Colon (tissue), 2 donors: Measurements from ENCODE around the gene PRSS22.

Experiments
- FAIRE-seq: peaks from 2 replicates; lab custom pipeline; 2012; peaks lifted over from hg19 to GRCh38; lab: Jason Lieb, UNC
- donor health status: control.
- donor health status: control.

The PRSS22 gene

DNA sequence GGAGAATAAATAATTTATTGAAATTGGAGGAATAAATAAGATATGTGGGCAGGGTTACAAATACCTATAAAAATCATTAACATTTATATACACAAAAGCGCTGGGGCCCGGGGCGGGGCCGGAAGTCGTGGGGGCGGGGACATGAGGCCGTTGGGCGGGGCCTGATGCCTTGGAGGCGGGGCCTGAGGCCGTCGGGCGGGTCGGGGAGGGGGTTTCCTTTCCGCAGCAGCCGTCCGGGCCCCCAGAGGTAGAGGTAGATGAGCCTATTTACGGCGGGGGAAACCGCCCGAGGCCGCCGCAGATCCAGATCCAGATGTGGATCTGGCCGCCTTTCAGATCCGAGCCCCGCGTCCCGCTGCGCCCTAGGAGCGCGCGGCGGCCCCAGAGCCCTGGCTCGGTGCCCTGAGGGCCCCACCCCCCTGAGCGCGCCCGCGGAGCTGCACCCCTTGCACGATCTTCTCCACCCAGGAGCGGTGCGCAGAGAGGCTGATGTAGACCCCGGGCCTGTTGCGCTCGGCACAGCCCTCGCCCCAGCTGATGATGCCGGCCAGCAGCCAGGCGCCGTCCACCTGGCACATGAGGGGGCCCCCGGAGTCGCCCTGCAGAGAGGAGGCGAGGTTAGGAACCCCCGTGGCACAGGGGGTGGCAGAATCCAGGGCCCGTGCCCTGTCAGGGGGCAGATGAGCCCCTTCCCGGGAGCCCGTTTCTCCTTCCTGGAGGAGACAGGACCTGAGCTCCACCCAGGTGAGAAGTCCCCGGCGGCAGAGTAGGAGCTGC lies 5.1 kb downstream of the PRSS22 start:
- no peak for FAIRE-seq

DNA sequence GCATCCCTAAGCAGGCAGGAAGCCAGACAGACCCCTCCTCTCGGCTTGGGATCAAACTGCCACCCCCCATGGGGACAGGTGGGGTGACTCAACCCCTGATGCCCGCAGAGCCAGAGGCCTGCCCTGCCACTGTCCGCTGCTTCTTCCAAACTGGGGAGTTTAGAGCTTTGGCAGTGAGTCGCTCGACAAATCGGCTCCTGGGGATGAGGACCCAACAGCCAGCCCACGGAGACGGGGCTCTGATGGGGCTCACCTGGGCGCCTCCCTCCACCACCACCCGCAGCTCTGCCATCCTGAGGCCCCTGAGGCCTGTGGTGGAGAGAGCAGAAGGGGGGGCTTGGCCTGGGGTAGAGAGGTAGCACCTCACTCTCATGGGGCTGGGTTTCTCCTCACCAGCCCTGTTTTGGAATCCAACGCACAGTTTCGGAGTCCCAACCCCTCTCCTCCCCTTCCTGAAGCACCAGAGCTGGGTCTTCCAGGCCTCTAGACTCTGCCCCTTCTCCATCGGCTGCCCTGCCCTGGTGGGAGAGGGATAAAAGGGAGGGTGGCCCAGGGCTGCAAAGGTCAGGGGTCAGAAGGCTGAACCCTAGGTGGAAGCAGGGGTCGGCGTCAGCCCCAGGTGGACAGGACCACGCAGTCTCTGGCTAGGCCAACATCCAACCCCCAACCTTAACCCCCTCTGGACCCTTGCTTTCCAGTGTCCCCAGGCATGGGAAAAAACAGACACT lies 5.8 kb downstream of the PRSS22 start:
- FAIRE-seq = no peak

DNA sequence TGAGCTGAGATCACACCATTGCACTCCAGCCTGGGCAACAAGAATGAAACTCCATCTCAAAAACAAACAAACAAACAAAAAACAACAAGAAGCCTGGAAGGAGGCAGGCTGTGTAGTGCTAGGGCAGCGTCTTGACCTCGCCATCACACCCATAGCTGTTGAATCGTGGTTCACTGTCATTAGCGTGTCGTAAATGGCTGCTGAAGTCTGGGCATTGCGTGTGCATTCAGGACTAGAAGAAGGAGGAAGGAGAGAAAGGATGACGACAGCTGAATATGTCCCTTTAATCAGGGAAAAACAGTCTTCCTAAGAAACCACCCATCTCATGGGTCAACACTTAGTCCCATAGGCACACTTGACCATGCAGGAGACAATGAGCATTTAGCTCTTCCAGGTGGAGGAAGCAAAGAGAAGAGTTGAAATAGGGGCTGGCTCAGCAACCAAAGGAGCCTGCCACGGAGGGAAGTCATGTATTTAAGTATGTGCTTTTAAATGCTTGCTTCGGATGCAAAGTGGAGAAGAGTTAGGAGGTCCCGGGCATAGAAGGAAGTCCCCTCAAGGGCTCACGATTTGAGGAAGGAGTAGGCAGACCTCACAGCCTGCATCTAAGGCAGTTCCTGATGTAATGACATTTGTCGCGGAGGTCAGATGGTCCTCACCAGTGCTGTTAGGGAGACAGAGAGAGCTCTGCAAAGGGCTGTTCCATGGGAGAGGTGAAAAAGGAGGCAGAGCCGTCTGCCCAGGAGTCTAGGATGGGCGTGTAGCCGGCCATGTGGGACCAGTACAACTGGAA lies 8.8 kb downstream of the PRSS22 start:
- FAIRE-seq = no peak

DNA sequence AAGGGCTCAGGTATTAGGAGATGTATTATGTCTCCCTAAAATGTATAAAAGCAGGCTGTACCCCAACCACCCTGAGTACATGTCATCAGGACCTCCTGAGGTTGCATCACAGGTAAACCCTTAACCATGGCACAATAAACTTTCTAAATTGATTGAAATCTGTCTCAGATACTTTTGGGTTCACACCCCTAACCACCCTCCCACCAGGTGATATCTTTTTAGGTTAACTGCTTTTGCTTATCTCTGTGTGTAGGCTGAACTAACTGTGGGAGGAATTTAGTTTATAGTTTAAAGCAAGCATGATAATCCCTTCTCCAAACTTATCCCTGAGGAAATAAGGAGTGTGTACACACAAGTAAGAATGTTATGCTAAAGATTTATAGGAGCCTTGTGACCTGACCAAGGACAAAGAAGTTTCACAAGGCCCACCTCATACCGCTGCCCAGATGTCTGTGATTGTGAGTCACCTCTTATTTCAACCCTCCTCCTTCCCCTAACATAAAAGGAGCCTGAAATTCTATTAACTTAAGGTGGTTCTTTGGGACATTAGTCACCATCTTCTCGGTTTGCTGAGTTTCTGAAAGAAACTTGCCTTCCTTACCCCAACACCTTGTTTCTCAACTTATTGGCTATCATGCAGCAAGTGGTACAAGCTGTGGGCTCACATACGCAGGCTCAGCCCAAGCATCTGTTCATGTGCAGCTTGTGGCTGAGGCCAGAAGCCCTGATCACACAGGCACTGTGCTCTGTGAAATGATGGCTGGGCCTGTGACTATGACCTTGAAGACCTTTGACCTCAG lies 11.3 kb downstream of the PRSS22 start:
- no peak for FAIRE-seq

DNA sequence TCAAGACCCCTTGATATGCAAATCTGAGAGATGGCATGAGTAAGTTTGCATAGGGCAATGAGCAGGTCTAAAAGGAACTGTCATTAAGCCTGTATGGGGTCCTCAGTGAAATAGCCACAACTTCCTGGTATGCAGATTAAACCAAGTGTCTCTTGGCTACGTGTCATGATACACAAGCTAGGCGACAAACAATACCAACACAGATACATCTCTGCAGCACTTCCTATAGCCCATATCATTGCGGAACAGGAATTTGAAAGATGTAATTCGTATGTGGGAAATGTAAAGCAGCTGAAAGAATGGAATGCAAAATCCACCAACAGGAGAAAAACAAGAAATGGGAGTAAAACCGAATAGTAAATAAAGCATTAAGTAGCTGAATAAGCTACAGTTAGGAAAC lies 12.9 kb downstream of the PRSS22 start:
- no peak for FAIRE-seq

DNA sequence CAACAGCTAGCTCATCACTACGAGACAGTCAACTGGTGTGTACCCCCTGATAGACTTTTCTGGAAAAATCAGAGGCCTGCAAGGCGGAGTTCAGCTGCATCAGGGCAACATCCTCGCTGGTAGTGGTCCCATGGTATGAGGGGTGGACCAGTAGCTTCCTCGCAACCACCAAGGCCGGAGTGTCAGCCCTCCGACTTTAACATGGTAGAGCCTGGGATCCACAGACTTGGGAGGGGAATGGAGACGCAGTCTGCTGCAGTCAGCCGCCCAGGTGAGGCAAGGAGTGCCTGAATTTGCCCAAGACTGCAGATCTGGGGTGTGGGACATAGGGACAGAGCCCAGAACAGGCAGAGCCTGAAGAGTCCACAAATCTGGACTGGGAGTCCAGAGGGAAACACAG lies 14.4 kb downstream of the PRSS22 start:
- FAIRE-seq = no peak

DNA sequence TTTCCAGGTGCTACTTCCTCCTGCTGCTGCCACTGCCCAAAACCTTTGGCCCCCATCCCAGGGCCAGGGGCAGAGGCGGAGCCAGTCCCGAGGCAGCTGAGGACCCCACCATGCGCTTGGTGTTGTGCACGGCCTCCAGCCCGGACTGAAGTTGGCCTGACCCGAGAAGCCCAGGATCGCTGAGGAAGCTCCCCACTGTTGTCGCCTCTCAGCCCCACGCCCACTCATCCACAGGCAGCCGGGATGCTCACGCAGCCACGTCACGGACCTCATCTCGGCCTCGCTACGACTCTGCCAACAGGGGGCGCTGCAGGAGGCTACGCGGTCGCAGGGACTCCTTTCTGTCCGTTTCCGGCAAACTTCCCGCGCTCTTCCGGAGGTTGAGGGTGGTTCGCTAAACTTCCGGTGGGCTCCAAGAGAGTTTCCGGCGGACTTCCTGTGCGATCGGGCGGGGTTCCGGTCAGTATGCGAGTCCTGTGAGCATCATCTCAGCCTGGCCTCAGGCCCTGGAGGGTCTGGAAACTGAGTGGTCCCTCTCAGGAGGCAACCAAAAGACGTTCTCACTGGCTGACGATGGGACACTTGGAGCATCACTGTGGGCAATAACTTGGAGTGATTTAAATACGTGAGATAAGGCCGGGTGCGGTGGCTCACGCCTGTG lies 15.5 kb downstream of the PRSS22 start:
- no peak for FAIRE-seq

DNA sequence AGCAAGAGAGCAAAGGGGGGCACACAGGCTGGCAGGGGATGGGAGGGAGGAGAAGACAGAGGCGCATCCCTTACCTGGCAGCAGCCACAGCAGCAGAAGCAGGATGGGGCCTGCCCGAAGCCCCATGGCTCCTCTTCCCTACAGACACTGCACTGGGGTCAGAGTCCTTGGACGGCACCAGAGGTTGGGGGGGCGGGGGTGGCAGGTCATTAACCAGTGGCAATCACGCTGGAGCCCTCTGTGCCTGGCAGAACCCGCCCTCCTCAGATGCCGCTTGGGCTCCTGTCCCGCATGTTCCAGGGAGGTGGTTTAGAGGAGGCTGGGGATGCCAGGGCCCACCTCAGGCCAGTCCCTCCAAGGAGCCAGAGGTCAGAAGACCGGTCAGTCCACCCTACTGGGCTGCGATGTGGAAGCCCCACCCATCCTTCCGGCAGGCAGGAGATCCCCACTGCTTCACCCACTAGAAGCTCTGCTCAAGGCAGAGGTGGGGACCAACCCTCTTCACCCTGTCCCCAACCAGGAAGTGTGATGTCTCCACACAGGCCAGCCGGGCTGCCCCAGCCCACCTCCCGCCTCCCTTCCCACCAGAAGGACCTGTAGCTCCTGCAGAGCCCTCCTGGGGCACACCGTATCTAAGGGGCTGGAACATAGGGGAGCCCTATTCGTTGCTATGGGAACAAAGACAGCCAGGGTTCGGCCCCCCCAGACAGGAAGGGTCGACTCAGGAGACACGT lies 16.2 kb downstream of the PRSS22 start:
- no peak for FAIRE-seq

DNA sequence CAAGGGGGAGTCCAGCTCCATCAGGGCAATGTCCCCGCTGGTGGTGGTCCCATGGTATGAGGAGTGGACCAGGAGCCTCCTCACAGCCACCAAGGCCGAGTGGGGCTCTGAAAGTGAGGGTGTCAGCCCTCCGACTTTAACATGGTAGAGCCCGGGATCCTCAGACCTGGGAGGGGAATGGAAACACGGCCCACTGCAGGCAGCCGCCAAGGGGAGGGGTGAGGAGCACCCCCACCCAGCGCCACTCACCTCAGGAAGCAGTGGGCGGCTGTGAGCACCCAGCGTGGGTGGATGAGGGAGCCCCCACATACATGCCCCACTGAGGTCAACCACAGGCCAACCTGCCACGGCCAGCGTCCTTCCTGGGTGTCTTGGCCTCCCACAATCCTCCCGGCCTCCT lies 17.1 kb downstream of the PRSS22 start:
- FAIRE-seq = no peak

DNA sequence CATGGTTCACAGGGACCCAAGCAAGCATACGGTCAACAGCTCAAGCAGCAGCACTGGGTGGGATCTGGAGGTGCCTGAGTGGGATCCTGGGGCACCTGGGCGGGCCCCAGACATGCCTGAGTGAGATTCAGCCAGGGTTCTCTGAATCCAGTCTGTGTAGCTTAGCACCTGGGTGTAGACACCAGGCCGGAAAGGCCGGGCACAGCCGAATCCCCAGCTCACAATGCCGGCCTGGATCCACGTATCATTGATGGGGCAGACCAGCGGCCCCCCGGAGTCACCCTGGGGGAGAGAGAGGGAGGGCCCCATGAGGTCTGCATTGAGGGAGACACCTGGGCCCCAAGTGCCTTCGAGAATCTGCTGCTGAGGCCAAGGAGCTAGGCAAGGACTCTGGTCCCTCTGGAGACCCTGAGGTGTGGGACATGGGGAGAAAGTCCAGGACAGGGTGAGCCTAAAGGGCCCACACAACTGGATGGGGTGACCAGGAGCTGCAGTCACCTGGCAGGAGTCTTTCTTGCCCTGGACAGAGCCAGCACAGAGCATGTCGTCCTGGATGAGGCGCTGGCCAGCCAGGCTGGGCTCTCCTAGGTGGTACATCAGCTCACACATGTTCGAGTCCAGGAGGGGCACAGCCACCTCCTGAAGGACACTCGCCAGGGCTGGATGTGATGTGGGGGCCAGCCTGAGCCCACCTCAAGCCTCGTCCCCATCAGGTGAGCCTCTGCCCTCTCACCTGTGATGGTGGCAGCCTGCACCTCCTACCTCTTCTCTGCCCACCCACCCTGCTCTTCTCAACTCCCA lies 18.1 kb downstream of the PRSS22 start:
- FAIRE-seq = no peak

DNA sequence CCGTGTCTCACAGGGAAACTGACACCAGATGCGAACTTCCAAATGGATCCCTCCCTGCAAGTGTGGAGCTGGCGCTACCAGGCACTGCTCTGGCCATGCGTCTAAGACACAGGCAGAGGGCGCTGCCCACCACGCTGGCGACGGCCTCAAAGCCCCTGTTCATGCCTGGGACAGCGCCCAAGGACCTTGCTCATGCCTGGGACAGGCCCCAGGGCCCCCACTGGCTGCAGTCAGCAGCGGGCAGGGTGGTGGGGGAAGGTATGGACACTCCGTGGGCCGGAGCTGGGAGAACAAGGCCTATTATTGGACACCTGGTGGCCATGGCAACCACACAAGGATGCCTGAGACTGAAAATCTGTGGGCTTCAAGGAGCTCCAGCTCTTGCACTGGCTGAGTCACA lies 19.0 kb downstream of the PRSS22 start:
- no peak for FAIRE-seq

DNA sequence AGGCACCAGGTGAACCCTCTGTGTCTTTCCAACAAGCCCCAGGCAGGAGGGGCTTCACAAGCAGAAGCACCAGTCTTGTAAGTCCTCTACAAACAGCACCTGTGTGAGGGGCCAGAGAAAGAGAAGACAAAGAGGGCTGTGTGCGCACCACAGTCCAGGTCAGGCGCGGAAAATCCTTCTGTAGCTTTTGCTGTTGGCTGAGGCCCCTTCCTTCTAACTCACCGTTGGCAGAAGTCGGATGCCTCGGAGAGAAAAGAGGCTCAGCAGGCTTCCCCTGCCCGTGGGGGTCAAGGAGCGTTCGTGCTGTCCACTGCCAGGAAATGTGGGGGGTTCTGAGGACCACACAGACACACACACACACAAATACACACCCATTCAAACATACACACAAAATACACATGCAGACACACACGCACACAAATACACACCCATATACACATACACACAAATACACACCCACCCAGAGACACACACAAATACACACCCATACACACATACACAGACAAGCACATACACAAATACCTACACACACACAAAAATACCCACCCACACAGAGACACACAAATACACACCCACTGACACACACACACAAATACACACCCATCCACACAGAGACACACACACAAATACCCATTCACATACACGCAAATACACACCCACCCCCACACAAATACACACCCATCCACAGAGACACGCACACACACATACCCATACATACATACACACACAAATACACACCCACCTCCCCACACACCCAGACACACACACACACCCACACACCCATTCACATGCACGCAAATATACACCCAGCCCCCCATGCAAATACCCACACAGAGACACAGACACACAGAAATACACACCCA lies 21.1 kb downstream of the PRSS22 start:
- no peak for FAIRE-seq

DNA sequence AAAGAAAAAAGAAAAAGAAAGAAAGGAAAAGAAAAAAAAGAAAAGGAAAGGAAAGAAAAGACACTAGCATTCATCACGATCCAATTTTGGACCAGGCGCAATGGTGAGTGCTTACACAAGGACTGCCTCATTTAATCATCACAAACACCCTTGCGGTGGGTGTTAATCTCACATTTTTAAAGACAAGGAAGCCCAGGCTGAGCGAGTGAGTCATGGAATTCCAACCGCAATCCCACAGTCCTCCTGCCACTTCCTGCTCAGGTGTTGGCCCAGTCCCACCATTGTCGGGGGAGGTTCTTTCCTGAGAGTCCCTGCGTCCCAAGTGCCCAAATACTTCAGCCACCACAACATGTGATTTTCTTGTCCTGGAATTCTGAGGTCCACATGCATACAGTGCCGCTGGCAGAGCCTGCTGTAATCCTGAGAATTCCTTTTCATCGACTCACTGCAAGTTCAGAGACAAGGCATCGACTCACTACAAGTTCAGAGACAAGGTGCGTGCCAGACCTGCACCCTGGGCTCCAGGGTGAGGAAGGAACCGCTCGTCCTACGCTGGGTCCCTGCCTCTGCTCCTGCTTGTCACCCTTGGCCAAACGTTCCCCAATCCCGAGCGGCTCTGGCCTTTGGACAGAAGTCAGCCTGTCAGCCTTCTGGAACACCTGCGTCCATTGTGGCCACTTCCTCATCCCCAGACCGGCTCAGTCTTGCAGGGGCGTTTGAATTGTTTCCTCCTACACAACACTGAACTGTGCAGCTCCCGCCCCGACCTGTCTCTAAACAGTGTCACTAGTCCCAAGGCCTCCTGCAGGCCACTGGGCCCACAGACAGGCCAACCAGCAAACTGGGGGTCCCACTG lies 22.1 kb downstream of the PRSS22 start:
- no peak for FAIRE-seq

DNA sequence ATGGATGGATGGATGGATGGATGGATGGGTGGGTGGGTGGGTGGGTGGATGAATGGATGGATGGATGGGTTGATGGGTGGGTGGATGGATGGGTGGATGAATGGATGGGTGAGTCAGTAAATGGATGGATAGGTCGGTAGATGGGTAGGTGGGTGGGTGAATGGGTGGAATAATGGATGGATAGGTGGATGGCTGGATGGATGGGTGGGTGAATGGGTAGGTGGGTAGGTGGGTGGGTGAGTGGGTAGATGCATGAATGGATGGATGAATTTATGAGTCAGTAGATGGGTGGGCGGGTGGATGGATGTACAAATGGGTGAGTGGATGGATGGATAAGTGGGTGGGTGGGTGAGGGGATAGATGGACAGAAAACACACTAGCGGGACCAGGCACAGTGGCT lies 23.0 kb downstream of the PRSS22 start:
- FAIRE-seq = no peak

DNA sequence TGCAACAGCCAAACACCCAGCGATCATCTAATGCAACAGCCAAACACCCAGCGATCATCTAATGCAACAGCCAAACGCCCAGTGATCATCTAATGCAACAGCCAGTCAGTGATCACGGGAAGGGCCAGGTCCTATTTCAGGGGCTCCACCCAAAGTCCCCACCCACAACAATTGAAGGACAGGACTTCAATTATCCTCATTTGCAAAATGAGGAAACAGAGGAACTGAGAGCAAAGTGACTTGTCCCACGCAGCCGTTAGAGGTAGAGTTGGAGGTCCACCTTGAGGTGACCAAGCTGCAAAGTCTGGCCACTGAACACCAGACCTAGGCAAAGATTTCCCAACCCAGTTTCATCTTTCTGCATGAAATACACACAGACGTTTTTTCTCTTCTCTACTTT lies 24.2 kb downstream of the PRSS22 start:
- FAIRE-seq = no peak

DNA sequence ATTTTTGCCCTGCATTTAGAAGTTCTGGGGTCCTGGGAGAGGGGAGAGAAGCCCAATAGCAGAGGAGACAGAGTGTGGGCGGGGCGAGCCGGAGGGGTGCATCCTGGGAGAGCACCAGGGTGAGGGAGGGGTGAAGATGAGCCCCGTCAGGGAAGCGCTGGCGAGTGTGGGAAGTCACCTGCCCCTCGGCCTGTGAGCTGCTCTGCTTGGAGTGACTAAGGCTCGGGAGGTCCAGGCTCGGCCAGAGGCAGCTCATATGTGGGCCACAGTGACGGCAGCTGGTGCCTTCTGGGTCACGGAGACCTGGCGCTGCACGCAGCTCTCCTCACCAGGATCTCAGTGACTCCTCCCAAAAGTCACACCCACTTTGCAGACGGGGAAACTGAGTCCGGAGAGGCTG lies 26.8 kb downstream of the PRSS22 start:
- no peak for FAIRE-seq

DNA sequence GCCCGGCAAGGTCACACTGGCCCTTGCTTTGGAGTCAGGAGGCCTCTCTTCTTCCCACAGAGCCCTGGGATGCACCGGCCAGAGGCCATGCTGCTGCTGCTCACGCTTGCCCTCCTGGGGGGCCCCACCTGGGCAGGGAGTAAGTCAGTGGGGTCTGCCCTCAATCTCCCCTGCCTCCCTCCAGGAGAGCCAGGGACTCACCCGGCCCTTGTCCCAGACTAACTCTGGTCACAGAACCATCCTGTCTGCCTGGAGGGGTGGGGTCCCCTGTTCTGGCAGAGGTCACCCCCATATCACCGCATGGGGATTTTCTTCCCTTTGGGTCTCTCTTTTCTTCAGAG lies 27.6 kb downstream of the PRSS22 start:
- no peak for FAIRE-seq
